ENCODE results near the gene NPAS3.

Gene NPAS3

DNA sequence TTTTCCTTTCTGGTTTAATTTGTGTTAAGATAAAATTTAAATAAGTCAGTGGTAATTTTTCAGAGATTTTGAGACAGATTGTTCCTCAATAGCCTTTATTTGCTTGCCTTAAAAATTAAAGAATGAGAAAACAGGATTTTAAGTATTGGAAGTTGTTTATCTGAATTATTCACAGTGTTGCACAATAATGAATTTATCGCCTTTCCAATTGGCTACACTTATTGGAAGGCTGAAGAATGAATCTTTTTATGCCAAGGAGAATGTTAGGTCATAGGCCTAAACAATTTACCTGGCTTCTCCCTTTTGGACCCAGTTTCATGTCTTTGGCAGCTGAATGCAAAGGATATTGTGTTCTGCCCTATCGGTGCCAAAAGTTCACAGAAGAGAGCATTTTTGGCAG is 250.2 kb downstream of the NPAS3 start:
- no peak for DNase-seq

DNA sequence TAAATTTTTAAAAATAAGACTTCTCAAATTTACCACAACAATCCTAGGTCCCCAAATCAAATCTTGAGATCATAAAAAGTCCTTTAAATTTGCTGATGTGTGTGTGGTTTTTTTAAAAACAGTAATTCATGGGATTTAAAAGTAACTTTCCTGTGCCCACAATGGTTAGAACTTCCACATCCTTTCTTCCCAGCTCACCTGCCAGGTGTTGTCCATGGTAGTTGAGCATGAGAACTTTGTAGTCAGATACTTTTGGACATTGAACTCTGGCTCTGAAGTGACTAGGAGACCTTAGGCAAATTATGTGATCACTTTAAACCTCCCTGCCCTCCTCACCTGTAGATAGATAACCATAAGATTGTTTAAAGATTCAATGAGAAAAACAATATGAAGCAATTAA is 253.2 kb downstream of the NPAS3 start:
- no peak for DNase-seq

DNA sequence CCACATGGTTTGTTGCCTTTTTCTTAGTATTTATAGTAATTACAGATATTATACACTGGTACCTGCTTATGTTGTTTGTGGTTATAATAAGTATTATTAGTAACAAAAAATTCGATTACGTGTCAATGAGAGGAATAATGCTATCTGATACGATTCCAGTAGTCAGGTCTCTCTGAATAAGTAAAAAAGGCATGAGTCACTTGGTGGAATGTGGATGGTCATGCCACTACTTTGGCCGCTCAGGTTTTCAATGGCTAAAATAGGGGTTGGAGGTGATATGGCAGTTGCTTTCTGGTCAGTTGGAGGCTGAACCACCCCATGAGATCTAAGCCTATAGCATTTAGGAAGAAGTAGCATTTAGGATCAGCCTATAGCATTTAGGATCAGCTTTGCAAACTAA is 255.9 kb downstream of the NPAS3 start:
- no peak for DNase-seq

DNA sequence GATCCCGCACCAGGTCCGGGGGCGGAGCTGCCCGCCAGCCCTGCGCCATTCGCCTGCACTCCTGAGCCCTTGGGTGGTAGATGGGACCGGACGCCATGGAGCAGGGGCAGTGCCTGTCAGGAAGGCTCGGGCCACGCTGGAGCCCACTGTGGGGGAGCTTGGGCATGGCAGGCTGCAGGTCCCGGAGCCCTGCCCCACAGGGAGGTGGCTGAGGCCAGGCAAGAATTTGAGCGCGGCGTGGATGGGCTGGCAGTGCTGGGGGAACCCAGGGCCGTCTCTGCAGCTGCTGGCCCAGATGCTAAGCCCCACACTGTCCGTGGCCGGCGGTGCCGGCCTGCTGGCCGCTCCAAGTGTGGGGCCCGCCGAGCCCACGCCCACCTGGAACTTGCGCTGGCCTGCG is 260.0 kb downstream of the NPAS3 start:
- no peak for DNase-seq

DNA sequence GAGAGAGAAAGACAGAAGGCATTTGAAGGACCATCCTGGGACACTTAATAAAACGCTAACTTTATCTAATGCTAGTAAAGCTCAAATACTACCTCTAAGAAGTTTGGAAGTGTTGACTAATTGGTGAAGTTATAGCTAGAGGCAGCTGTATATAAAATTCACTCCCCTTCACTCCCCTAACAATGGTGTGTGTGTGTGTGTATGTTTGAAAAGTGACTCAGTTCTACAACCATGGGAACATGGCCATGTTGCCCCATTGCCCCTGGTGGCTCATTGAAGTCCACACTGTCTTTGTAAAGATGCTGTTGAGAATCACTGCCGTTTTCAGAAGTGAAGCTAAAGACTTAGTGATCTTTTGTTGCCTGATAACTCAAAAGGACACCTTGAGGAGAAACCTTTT is 262.4 kb downstream of the NPAS3 start:
- no peak for DNase-seq

DNA sequence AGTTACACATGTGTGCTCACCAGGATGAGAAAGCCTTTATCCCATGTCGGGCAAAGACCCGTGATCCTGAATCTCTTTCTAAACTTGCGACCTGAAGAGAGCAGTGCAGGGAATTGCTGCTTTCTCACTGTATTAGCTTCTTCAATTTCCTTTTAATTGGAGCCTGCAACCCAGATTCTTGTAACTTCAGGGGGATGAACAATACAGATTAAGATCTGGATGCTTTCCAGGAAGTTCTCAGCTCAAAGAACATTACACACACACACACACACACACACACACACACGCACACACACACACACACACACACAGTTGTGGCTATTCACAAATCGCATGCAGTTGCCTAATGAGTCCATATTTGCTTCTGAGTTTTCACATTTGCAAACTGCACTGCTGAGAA is 268.3 kb downstream of the NPAS3 start:
- no peak for DNase-seq

DNA sequence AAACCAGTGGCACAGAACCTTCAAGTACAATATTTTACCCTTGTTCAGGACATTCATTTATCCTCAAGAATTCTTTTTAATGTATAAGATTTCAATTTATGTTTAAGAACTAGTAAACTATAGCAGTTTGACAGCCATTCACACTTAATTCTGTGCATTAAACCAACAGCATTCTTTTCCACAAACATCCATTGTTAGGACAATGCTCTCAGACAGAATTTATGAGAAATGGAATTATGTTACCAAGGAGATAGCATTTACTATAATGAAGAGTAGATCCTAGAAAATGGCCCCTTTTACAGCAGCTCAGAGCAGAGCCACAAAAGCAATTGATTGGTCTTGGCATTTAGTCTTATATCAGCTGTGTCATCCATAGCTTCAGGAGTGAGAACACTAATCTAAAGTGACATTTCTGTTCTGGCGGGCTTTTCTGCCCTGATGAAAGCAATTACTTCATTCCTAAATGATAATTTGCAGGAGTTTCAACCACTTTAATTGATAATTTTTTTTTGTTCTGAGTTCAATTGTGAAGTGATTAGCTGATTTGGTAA is 268.9 kb downstream of the NPAS3 start:
- DNase-seq = no peak

DNA sequence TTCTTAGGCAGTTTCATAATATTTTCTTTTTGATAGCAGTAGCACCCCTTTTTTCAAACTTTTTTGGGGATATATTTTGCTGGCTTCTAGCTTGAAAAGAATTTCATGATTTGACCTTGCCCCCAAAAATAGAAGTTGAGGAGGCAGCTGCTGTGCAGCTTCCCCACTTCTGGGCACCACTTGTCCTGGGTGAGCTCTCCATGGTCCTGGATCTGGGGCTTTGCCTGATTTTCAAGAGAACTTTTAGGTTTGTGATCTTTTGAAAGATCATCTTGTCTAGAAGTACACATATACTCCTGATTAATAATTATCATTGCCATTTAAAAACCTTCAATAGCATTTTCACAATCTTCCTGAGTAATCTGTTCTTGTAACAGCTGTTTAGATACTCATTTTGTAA is 271.6 kb downstream of the NPAS3 start:
- DNase-seq = no peak

DNA sequence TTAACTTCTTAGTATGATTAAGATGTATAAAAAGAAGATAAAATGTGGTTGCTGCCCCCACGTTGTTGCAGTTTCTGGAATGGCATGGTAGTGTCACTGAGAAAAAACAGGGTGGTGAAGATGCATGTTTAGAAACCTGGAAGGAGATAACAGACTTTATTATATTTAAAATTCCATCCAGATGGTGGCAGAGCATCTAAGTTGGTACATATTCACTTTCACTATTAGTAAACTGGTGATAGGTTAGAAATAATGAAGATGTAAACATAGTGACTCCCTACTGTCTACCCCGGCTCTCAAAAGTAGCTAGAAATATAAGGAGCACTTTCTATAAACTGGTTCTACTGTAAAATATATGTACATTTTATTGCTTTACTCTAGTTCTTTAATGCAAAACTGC is 279.3 kb downstream of the NPAS3 start:
- DNase-seq = no peak

DNA sequence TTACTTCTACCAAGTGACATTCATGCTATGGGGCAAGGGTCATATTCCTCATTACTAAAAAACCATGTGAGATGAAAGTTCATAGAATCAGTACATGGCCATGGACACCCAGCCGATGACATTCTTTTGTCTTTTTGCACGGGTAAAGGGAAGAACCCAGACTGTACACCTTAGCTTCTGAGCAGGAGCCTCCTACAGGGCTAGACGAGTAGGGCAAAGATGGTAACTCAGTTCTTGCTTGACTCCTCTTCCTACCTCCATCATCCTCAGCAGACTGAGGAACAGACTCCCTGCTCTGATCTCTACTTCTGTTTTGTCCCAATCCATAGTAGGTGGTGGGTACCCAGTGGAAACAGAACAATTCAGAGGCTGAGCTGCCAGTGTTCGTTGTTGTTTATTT is 281.3 kb downstream of the NPAS3 start:
- no peak for DNase-seq

DNA sequence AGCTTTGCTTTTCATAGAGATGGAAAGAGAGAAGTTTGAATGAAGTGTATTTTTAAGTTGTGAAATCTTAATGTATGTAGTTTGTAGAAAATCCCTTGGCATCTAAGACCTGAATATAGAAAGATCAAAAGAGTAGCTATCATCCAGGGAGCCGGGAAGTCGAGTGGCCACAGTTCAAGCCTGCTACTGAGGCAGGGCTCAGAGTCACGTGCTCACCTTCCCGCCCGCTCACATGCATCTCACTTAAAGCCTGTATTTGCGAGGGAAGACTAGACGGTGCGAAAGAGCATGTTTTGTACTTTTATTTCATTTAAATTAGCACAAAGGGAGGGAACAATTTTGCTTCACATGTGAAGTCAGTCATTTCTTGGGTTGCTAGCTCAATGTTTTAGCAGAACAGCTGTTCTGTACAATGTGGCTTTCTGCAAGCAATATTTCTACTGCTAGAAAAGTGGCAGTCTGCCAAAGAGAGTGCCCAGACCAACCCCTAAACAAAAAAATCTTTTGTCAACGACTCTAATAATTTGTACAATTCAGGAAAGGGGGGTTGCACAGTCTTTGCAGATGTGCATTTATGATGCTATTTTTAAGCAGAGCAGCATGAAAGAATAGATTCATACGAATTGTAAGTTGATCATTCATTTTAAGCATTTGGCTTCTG is 290.7 kb downstream of the NPAS3 start:
- no peak for DNase-seq

DNA sequence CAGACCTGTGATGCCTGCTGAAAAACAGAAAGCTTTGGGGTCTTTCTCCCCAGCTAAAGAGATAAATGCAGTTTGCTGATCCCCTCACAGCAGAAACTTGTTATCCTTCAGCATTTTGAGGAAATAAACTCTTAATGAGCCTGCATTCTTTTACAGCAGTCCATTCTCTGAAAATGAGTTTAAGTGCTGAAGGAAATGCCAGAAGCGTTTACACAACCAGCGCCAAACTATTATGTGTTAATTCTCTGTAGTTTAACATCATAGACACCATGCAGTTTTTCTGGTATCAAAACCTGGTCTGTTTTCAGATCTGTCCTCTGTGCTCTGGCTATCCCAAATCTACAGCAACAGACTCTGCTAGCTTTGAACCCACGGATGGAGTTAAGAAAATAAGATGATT is 291.3 kb downstream of the NPAS3 start:
- DNase-seq = no peak

DNA sequence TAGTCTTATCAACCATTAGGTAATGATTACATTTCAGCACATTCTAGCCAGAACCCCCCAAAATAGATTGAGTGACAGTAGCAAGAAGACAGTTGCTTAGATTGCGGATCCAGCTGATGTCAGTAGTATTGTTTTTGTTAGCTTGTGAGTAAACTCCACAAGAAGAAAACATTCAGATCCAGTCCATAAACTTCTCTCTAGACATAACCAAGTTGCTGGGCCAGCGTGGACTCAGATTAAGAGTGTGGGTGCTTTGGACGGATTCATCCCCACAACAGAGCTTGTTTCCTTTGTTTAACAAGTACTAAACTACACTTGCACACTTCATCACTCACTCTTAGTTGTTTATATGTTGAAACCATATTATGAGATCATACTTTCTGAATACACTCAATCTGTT is 293.4 kb downstream of the NPAS3 start:
- DNase-seq = no peak

DNA sequence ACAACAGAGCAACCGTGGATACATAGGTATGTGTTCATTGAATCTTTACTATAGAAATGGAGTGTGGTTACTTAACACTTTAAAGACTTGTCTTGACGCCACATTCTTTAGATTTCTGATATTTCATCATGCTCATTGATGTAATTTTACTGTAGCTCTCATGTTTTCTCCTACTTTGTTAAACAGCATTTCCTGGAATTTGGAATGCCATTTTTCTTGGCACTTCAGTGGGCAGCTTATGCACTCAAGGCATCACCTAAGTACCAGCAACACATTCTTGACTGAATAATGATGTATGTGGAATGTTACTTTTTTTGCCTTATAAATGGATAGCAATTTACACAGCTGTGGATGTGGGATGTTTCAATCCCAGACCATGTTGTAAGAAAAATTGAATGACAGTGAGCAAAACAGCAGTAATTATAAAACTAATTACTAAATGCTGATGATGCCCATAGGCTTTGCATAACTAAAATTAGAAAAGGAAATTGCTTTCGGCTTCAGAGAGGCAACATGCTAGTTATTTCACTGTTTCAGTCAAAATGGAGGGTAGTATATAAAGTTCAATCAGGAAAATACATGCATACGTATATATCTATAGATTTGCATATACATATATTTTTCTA is 298.5 kb downstream of the NPAS3 start:
- no peak for DNase-seq

DNA sequence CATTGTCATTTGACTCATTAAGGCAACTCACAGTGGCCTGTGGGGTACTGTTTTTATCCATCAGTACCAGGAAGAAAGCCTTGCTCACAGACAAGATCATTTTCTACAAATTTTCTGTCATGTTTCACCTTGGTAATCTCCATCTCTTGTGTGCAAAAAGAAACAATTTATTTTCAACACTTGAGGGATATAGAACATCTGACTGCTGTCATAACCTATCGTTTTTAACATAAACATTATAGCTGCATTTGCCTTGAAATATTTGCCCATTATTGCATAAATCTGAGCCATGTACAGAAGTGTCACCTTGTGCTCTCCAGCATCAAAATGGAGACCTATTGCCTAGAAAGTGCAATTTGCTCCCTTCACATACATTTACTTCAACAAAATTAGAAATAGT is 300.8 kb downstream of the NPAS3 start:
- DNase-seq = no peak

DNA sequence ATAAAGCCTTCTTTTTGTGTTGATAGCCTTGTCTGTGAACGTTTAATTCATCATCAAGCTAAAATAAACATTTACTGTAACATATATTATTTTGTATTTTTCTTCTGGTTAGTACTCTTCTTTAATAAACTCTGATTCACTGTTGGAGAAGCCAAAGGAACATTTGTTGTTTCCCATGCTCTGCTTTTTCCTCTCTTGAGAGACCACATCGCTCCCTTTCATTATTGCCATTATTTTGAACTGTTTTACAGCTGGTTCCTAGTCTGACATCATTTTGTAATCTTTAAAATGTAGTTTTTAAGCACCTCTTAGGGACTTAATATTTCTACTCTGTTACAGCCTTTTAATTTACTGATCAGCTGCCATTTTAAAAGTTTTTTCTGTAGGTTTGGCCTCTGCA is 301.8 kb downstream of the NPAS3 start:
- DNase-seq = no peak

DNA sequence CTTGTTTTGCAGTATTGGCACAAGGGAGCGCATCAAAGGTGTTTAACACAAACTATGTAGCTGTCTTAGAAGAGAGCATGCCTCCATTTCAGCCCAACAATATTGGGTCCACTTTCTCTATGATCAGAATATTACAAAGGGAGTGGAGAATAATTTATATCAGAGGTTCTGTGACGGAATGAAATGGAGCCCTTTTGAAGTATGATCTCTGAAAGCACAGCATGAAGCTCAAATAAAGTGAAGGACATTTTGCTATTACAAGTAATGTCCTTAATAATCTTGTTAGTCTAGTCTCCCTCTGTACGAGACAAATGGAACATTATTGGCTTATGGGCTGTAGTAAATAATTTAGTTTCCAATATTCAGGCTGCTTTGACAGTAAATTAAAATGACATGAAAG is 302.7 kb downstream of the NPAS3 start:
- DNase-seq = no peak

DNA sequence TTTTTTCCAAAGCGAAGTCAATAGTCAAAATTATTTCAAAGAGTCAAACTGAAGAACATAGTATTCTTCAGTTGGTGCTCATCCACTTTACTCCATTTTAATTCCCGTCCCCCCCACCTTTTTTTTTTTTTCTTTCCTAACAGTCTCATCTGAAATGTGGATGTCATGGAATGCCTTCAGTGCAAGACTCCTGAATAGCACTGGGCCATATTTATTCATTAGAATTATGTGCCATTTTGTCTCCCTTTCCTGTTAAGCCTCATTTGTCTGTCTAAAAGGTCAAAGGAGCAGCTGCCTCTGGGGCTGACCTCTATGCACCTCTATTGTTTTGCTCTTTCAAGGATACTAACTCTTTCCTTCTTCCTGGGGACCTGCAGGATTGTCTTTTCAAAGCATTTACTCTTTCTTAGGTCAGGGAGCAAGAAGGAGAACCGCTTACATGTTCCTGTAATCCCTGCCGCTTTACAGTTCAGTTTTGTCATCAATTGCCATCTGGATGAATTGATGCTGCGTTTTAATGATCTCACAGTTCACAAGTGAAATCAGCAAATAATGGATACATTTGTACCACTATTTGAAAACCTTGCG is 310.6 kb downstream of the NPAS3 start:
- DNase-seq = no peak

DNA sequence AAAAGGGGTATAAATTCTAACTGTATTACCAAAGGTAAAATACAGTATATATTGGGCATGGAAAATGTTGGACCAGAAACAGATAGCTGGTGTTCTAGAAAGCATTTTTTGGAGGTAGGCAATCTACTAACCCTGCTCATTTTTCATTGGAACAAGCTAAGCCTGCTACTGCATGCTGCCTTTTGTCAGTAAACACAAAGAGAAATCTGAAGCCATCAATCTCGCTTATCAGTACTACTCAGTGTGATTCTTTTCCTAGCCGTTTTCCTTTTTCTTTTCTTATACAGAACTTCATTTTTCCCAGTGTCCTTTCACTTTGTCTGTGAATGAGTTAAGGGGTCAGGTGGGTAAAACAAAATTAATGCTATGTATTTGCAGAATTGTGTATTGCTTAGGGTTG is 312.3 kb downstream of the NPAS3 start:
- no peak for DNase-seq

DNA sequence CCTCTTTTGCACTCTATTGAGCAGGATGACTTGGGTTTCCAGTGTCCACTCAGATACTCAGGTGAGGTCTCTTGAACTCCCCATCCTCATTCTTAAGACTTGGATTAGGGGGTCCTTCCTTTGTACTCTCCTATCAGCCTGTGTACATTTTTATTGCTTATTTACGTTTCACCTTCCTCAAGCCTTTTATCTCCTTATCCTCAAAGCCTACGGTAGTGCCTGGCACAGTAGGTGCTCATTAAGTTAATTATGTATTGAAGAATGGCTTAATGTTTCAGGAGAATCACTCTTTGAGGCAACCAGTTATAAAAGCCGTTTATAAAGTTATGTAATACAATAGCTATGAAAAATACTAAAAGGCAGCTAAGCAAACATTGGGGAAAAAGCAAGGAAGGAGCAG is 315.7 kb downstream of the NPAS3 start:
- DNase-seq = no peak

DNA sequence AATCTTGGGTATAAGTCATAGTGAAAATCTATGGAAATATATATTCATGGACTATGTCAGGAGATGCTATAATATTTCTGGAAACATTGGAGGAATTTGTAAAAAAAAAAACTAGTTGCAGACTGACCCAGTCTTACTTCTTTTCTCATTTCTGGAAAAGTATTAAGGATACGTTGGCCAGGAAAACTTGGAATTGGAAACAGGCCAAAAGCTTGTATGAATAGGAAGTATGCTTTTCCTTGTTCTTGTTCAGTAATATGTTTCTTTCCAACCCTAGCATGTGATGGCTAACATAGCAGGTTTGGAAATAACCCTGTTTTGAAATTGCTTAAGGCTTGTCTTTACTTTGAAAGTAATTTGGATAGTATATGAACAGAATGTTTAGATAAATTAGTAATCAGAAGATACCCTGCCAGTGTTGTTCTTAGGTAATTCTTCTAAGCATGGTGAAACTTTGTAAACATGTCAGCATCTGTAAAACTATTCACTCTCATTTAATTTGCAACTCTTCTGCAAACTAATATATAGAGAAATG is 316.2 kb downstream of the NPAS3 start:
- no peak for DNase-seq

DNA sequence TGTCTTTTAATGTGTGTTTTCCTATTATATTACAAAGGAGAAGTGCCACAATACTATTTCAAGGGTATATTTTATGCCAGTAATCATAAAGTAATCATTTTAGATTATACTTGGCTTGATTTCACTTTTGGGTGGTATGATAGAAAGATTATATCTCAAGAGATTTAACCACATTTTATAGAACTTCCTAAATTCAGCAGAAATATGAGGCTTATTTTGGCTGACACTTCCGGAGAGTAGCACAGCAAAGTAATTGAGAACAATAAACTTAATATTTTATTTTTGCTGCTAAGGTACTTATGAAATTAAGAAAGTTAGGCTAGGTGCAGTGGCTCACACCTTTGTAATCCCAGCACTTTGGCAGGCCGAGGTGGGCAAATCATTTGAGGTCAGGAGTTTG is 319.1 kb downstream of the NPAS3 start:
- DNase-seq = no peak

DNA sequence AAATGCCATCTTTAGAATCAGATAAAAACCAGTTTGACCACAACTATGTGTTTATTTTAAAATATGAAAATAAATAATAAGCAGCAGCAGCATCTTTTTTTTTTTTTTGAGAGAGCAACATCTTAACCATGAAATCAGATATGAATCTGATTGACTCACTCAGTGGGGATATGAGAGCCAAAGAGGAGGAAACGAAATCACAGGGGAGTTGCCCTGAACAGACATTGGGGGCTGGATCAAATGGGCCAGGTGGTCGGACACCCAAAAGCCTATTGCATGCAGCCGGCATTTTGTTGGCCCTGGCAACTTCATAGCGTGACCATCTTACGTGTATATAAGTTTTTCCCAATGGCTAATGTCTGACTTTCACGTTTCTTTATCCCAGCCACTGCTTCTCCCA is 321.1 kb downstream of the NPAS3 start:
- DNase-seq = no peak

DNA sequence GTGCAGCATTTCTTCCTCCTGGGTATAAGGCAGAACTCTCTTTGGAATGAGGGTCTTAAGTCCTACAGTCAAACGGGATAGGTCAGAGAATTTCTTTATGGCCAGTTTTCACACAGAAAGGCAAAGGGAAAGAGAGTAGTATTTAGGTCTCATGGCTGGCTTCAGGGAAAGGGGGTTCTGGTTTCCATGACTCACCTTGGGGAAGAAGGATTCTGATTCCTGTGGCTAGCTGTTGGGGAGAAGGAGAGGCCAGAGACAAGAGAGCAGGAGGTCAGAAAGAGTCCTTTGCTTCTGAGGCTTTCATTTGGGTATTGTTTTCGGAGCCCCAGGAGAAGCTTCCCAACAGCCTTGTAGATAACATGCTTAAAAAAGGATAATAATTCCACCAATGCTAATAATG is 332.5 kb downstream of the NPAS3 start:
- no peak for DNase-seq

All from activated CD4-positive, alpha-beta T cell treated with anti-CD3 and anti-CD28 coated beads, Interleukin-2, amount 50 U/mL, for 16 hours (primary cell).